Activated T-helper 17 cell treated with anti-CD3 and anti-CD28 coated beads, Interleukin-2, amount 50 U/mL, for 72 hours (primary cell): ENCODE data around the gene C11orf58. TPM values are rescaled to one million over a fixed set of nuclear protein-coding genes. Genes with fewer than 3 reads are reported as not detected.
A peak's percentile ranks its signal among the peaks of the same experiment; 100 is the strongest.

Experiments
- ATAC-seq: fragments of 150-1000 bp; cut with Tn5 transposase; replicated peaks from 2 replicates; pipeline ENCODE4 v1.10.0; 2021; ENCODE audit warnings: mild to moderate bottlenecking, moderate library complexity
- H3K27ac Mint-ChIP-seq: one replicate; pipeline ENCODE4 v1.8.0; 2022; ENCODE audit warnings: mixed read lengths
- H3K27me3 Mint-ChIP-seq: one replicate; pipeline ENCODE4 v1.8.0; 2022; ENCODE audit warnings: mixed read lengths
- H3K36me3 Mint-ChIP-seq: one replicate; pipeline ENCODE4 v1.8.0; 2022; ENCODE audit warnings: low read depth, mild to moderate bottlenecking, mixed read lengths
- H3K4me1 Mint-ChIP-seq: one replicate; pipeline ENCODE4 v1.8.0; 2022; ENCODE audit warnings: mixed read lengths
- H3K4me3 Mint-ChIP-seq: one replicate; pipeline ENCODE4 v1.8.0; 2022; ENCODE audit warnings: mild to moderate bottlenecking, mixed read lengths
- H3K9me3 Mint-ChIP-seq: one replicate; pipeline ENCODE4 v1.8.0; 2022; ENCODE audit warnings: mixed read lengths
- total RNA-seq, 2 donors: library from RNA; stranded (reverse); gene quantifications; one replicate each; pipeline ENCODE4 v1.2.3, GENCODE V29; 2022

C11orf58 gene
- total RNA-seq, 2 donors from 2014 or later: 122 to 126 TPM

DNA sequence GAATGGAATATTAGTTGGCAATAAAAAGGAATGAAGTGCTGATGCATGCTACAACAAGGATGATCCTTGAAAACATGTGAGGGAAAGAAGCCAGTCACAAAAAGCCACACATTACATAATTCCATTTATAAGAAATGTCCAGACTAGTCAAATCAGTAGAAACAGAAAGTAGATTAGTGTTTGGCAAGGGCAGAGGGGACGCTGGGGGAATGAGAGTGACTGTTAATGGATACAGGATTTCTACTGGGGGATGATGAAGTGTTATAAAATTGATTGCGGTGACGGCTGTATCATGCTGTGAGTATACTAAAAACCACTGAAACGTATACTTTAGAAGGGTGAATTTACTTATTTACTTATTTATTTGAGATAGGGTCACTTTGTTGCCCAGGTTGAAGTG lies 57.9 kb downstream of the C11orf58 start:
- no peaks in the 10 kb centered on the region for H3K9me3 Mint-ChIP-seq
- H3K4me3 Mint-ChIP-seq: no peak overlapping the region
- peaks cover 26% of the 10 kb centered on the region for H3K36me3 Mint-ChIP-seq
- no peak for ATAC-seq
- H3K4me1 Mint-ChIP-seq: peaks cover 32% of the 10 kb centered on the region
- H3K27me3 Mint-ChIP-seq: no peaks in the 10 kb centered on the region
- peak overlapping the region; percentile 1 for H3K27ac Mint-ChIP-seq

DNA sequence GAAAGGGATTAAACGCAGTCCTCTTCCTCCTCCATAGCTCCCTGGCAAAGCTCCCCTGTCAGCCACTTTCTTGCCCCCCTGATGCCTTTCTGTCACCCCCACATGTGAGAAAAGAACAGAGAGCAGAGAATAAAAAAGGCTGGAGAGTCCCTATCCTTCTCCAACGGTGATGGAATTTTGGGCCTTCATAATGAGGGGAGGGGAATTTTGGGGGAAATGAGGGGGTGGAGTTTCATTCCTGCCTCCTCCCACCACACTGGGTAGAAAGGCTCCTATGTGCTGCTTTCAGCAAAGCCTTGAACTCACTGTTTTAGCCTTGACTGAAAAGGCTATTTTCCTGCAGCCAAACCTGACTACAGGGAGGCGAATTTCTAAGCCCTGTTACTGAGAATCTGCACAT lies 59.3 kb downstream of the C11orf58 start:
- H3K27ac Mint-ChIP-seq: peak overlapping the region; percentile 66
- peak overlapping the region; percentile 65 for H3K4me3 Mint-ChIP-seq
- H3K36me3 Mint-ChIP-seq: peaks cover 15% of the 10 kb centered on the region
- H3K9me3 Mint-ChIP-seq: no peaks in the 10 kb centered on the region
- peaks cover 24% of the 10 kb centered on the region for H3K4me1 Mint-ChIP-seq
- peak; percentile 30 for ATAC-seq
- no peaks in the 10 kb centered on the region for H3K27me3 Mint-ChIP-seq

DNA sequence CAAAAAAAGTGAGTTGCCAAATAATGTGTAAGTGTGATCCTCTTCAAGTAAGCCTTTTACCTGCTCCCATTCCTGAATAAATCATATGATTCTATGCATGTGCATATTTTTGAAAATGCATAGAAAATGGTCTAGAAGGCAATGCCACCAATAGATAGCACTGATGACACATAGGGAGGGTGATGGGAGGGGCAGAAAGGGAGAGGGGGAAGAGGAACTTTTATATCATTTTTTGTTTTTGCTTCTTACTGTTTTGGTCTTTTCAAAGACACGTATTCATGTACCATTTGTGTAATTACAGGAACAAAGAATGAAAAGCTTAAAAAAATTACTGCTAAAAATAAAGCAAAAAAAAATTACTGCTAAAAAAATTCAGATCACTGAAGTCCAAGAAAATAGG lies 60.8 kb downstream of the C11orf58 start:
- H3K27ac Mint-ChIP-seq: peak overlapping the region; percentile 92
- peak overlapping the region; percentile 65 for H3K4me3 Mint-ChIP-seq
- no peaks in the 10 kb centered on the region for H3K27me3 Mint-ChIP-seq
- H3K36me3 Mint-ChIP-seq: peaks cover 5% of the 10 kb centered on the region
- no peaks in the 10 kb centered on the region for H3K9me3 Mint-ChIP-seq
- ATAC-seq: peak; percentile 26
- H3K4me1 Mint-ChIP-seq: peaks cover 28% of the 10 kb centered on the region

- no peak for ATAC-seq
Measured at GRCh38 chr11:16799890-16800289, 61.4 kb downstream of the C11orf58 start.

DNA sequence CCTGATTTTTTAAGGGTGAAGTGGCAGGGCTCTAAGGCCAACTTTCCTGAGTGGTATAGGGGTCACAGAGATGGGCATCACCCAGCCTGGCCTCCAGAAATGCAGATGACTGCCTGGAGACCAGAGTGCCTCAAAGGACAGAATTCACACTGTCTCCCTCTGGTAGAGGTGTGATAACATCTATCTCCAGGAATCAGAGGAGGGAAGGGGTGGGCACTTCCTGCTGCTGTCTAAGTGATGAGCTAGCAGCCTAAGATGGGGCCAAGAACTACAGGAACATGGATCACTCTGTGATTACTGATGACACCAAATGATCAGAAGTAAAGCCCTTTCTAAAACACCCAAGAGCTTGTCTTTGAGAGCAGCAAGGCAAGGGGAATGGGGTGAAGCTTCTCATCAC lies 61.9 kb downstream of the C11orf58 start:
- H3K36me3 Mint-ChIP-seq: no peaks in the 10 kb centered on the region
- H3K27me3 Mint-ChIP-seq: no peaks in the 10 kb centered on the region
- no peak for ATAC-seq
- H3K9me3 Mint-ChIP-seq: no peaks in the 10 kb centered on the region
- peak overlapping the region; percentile 65 for H3K4me3 Mint-ChIP-seq
- peaks cover 31% of the 10 kb centered on the region for H3K4me1 Mint-ChIP-seq
- peak overlapping the region; percentile 92 for H3K27ac Mint-ChIP-seq

More at GRCh38 chr11:16799890-16800289, 61.4 kb downstream of the C11orf58 start:
- Mint-ChIP-seq H3K4me3 (peak overlapping the region; percentile 65), H3K36me3 (peaks cover 3% of the 10 kb centered on the region), H3K9me3 (no peaks in the 10 kb centered on the region), H3K4me1 (peaks cover 32% of the 10 kb centered on the region), H3K27me3 (no peaks in the 10 kb centered on the region), H3K27ac (peak overlapping the region; percentile 92)

- no peaks in the 10 kb centered on the region for H3K27me3 Mint-ChIP-seq
- peaks cover 27% of the 10 kb centered on the region for H3K4me1 Mint-ChIP-seq
- H3K27ac Mint-ChIP-seq: peak overlapping the region; percentile 92
- no peaks in the 10 kb centered on the region for H3K9me3 Mint-ChIP-seq
- peak overlapping the region; percentile 65 for H3K4me3 Mint-ChIP-seq
- H3K36me3 Mint-ChIP-seq: no peaks in the 10 kb centered on the region
- no peak for ATAC-seq
Measured at GRCh38 chr11:16801288-16801980, 63.0 kb downstream of the C11orf58 start.

DNA sequence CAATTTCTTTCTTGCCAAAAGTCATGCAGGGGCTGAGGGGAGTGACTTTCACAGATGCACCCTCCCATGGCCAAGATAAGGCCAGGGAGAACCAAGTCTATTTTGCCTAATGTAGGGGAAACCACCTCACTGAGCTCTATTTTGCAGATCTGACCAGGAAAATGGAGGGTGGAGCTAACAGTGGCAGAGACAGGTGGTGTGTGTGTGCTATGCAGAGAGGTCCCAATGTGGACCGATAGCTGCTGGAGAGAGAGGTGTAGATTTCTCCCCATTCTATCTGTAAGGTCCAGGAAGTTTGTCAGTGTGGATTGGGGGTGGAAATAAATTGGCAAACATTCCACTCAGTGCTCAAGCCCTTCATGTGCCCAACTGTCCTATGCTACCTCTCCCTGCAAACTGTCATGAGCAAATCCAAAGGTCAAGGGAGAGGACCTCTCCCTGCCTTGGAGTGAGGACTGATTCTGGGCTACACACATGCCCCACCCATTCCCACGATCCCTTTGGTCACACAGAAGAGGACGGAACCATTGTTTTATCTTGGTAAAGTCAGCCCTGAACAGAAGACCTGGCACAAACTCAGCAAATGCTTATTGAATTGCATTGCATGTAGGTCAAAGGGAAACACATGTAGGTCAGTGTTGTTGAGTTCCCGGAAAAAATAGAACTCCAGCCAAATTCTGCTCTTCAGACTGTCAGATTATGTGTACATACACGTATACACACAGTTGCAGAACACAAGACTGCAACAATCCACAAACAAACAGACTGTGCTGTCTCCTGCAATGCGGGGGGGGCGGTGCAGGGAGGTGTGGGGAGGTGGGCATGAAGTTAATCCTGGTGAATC lies 65.9 kb downstream of the C11orf58 start:
- H3K27ac Mint-ChIP-seq: peak overlapping the region; percentile 26
- peak; percentile 27 for ATAC-seq
- H3K27me3 Mint-ChIP-seq: no peaks in the 10 kb centered on the region
- no peaks in the 10 kb centered on the region for H3K36me3 Mint-ChIP-seq
- peaks cover 25% of the 10 kb centered on the region for H3K4me1 Mint-ChIP-seq
- H3K4me3 Mint-ChIP-seq: peak overlapping the region; percentile 63
- H3K9me3 Mint-ChIP-seq: no peaks in the 10 kb centered on the region

- H3K4me3 Mint-ChIP-seq: peak overlapping the region; percentile 63
- peaks cover 20% of the 10 kb centered on the region for H3K4me1 Mint-ChIP-seq
- no peaks in the 10 kb centered on the region for H3K27me3 Mint-ChIP-seq
- H3K9me3 Mint-ChIP-seq: no peaks in the 10 kb centered on the region
- H3K27ac Mint-ChIP-seq: peak overlapping the region; percentile 26
- H3K36me3 Mint-ChIP-seq: no peaks in the 10 kb centered on the region
- no peak for ATAC-seq
Measured at GRCh38 chr11:16805938-16806337, 67.5 kb downstream of the C11orf58 start.

GRCh38 chr11:16806791-16807190 lies 68.3 kb downstream of the C11orf58 start:
- no peaks in the 10 kb centered on the region for H3K36me3 Mint-ChIP-seq
- peak overlapping the region; percentile 16 for H3K4me3 Mint-ChIP-seq
- peaks cover 20% of the 10 kb centered on the region for H3K4me1 Mint-ChIP-seq
- no peak for ATAC-seq
- peak overlapping the region; percentile 20 for H3K27ac Mint-ChIP-seq
- no peaks in the 10 kb centered on the region for H3K9me3 Mint-ChIP-seq
- no peaks in the 10 kb centered on the region for H3K27me3 Mint-ChIP-seq

DNA sequence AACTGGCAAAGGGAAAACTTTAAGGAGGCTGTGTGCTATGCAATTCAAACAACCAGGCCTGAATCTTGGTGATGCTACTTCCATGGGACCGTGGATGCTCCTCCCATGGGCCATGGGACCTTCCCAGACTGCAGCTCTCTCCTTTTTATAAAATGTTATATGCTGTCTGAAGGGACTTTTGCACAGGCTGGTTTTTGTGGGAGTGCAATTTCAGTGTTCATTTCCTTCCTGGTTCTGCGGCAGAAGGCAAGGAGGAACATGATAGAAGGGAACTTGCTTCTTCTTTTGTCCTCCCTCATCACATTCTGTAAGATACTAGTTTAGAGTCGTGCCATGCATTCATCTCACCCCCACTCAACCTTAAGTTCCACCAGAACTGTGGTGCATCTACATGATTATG lies 68.9 kb downstream of the C11orf58 start:
- ATAC-seq: no peak
- Mint-ChIP-seq H3K4me1 (peaks cover 20% of the 10 kb centered on the region), H3K27me3 (no peaks in the 10 kb centered on the region), H3K27ac (peak overlapping the region; percentile 20), H3K36me3 (no peaks in the 10 kb centered on the region), H3K4me3 (peak overlapping the region; percentile 16), H3K9me3 (no peaks in the 10 kb centered on the region)
